Panc1 (cell line): ENCODE measurements around the gene KLF16.

ENCODE experiments used
- POLR2AphosphoS5 ChIP-seq: IDR thresholded peaks from 2 replicates; pipeline ENCODE4 v1.6.1; 2012; ENCODE audit warnings: mild to moderate bottlenecking, low read depth, low read length, moderate library complexity
- SIN3A ChIP-seq: IDR thresholded peaks from 2 replicates; pipeline ENCODE4 v1.6.1; 2012; ENCODE audit warnings: low read depth, mild to moderate bottlenecking, low read length, moderate library complexity, borderline replicate concordance; ENCODE audit not compliant: insufficient read depth
- TF ChIP-seq, protein P1 (sequence below): fragments of 450-650 bp; IDR thresholded peaks from 2 replicates; pipeline ENCODE4 v1.5.1; 2017; ENCODE audit warnings: mild to moderate bottlenecking

DNA sequence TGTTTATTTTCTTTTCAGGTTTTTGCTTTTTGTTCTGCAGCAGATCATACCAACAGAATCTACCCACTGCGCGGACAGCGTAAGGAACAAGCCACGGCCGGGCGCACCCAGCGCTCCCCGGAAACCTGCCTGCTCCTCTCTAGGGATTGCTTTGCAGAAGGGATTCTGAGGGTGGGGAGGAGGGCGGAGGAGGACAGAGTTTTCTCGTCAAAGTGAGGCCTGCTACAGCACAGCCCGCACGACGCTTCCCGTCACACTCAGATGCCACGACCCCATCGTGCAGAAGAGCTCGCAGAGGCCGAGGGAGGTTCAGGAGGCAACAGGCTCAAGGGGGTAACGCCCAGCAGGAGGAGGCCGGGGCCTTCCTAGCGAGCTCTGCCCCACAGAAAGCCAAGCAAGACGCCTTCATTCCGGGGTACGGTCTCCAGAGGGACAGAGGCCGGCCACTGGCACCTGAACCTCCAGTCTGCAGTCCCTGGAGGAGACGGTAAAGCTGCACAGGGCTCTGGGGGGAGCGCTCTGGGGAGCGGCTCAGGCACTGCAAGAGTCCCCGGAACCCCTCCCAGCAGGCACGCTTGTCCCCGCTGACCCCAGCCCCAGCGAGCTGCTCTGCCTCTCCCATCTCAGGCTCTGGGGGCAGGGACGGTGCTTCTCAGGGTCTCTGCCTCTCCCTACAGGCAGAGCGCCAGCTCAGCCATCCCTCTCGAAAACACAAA is 22.0 kb downstream of the KLF16 start:
- TF ChIP-seq, protein P1, sequence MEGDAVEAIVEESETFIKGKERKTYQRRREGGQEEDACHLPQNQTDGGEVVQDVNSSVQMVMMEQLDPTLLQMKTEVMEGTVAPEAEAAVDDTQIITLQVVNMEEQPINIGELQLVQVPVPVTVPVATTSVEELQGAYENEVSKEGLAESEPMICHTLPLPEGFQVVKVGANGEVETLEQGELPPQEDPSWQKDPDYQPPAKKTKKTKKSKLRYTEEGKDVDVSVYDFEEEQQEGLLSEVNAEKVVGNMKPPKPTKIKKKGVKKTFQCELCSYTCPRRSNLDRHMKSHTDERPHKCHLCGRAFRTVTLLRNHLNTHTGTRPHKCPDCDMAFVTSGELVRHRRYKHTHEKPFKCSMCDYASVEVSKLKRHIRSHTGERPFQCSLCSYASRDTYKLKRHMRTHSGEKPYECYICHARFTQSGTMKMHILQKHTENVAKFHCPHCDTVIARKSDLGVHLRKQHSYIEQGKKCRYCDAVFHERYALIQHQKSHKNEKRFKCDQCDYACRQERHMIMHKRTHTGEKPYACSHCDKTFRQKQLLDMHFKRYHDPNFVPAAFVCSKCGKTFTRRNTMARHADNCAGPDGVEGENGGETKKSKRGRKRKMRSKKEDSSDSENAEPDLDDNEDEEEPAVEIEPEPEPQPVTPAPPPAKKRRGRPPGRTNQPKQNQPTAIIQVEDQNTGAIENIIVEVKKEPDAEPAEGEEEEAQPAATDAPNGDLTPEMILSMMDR = no peak
- TF ChIP-seq POLR2AphosphoS5 (no peak), SIN3A (no peak)
